ENCODE data around the gene DPM2.

DPM2 gene

GRCh38 chr9:127895811-127896210 lies 41.8 kb downstream of the DPM2 start:
- no peak for DNase-seq

- DNase-seq: no peak
These were observed 44.3 kb downstream of the DPM2 start for GRCh38 chr9:127893392-127893791.

DNA sequence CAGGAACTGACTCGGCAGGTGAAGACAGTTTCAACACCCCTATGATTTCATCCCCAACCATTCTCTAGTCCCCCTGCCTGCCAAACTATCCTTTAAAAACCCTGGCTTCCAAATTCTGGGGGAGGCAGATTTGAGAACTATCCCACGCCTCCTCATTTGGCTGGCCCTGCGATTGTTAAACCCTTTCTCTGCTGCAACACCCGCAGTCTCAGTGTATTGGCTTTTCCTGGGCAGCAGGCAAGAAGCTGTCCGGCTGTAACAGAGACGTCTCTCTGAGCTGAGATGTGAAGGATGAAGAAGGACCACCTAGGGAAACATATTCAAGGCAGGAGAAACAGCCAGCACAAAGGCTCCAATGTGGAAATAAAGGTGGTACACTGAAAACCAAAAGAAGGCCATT lies 44.8 kb downstream of the DPM2 start:
- no peak for DNase-seq

DNA sequence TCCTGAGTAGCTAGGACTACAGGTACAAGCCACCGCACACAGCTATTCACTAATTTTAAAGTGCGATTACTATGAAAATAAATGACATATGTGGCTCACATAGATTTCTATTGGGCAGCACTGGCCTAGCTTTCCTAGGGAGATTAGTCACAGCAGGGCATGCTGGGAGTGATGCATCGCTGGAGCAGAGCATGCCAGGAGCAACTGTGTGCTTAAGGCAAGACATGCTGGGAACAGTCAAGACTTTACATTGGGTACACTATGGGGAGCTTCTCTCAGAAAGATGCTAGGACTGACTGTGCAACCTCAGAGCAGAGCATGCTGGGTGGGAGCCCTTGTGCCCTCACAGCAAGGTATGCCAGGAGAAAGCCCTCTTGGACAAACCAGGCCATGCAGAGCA lies 47.6 kb downstream of the DPM2 start:
- DNase-seq: no peak

DNA sequence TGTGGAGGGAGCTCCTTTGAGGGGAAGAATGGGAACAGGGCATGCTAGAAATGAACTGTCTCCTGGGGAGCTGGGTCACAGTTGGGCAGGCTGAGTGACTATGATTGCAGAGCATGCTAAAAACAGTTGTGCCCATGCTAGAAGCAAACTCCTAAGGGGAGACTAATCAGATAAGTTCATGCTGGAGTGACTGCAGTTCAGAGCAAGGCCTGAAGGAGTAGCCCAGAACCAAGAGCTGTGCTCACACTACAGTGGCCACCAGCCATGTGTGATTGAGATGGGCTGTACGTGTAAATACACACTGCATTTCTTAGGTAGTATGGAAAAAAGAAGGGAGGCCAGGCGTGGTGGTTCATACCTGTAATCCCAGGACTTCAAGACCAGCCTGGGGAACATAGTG lies 49.9 kb downstream of the DPM2 start:
- no peak for DNase-seq

DNA sequence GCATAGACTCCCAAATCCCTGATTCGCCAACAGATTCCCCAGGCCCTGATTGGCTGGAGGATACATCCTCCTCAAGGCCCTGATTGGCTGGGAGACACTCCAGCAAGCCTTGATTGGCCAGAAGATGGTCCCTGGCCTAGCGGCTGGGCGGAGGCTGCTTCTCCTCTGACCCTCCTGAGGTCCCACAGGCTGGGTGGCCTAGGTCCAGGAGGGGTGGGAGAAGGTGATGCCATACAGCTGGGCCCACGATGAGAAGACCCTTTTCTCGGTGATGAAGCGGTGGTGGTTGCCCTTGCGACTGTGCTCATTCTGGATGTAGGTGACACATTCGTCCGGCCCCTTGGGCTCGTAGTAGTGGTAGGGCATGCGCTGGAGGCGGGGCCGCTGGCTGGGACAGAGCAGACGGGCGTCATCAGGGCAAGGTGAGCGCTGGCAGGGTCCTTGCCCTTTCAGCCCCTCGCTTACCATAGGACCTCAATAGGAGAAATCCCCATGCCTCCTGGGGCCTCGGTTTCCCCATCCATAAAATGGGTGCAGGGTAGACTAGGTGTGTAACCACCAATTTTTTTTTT lies 51.2 kb downstream of the DPM2 start:
- DNase-seq: no peak

DNA sequence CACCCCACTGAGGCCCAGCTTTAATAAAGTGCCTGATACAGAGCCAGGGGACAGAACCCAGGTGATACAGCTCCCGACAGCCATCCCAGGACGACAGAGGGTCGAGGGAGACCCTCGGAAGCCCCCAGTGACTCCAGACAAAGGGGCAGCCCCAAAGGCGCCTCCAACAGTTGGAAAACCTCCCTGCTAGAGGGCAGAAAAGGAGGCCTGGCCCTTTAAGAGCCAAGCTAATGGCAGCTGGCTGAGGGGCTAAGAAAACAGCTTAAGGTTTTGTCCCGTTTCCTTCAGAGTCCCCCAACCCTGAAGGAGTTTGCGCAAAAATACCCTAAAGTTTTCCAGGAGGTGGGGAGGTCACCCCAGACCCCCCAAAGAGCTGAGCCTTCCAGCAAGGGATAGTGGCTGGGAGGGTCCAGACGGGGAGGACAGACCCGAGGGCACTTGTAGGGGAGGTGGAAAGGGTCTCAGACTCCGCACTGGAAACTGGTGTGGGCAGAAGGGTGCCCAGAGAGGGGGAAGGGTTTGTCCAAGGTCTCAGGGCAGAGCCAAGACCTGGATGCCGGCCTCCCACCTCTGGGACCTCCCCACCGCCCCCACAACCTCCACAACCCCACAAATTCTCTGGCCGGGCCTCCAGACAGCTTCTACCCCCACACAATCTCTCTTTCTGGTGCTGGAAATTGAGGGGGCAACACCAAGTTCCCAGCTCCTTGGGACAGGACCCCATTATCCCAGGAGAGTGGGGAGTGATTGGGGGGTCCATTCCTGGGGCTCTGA lies 52.0 kb downstream of the DPM2 start:
- DNase-seq: no peak

Data from kidney glomerular epithelial cell (primary cell).